ENCODE results near the gene SLC2A4. TPM values are rescaled to one million over a fixed set of nuclear protein-coding genes. Genes with fewer than 3 reads are reported as not detected.
"Not testable (repeated sequence)": the region's sequence is repeated elsewhere in the genome, so short reads cannot be mapped to it uniquely, and the experiment has no call there.

Gene SLC2A4
- total RNA-seq, 1 experiment from 2014 or later = 0.79 TPM

DNA sequence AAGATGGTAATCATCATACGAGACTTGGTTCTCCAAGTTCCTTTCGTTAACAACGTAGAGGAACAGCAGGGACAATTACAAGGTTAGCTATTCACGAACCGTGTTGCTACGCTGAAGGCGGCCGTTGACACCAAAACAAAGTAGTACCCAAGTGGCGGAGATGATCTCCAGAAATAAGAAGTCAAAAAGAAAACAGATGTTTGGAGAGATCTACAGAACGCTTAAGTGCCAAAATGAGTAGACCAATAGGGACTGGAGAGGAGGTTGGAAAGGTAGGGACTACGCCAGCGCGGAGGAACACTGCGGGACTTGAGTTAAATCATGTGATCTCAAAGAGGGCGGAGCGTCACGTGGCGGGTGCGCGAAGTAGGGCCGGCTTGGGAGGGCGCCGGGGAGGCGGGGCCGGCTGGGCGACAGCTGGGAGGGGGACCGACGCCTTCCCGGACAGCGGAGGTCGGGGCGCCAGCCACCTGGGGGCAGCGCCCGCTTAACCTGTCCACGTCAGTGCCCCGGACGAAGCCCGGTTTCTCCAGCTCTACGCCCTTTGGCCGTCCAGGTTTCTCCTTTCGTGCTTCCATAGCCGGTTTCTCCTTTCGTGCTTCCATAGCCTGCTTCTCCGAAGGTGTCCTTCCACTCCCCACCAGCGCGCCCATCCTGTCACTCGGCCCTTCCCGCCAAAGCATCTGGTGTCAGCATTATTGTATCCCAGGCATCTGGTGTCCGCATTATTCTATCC, 38.6 kb upstream of the SLC2A4 start:
- in situ Hi-C loops (cut with HindIII; ENCODE audit: low pct_unique_long_range_greater_than_20kb, low sequenced_read_pairs) = no loop called here
- DNase-seq (ENCODE audit: low read depth, low spot score) = peak; percentile 91

DNA sequence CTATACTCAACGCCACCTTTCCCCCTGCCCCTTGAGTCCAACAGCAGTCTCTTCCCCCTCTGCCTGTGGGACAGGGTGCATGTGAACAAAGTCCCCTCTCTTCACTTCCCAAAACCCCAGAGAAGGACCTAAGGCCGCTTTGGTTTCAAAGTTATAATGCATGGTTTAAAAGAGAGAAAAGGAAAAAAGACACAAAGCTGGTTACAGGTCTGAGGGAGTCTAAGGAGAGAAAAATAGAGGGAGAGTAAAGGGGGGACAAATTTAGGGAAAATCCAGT, 38.1 kb upstream of the SLC2A4 start:
- no peak for DNase-seq (ENCODE audit: low read depth, low spot score)
- in situ Hi-C loops (cut with HindIII; ENCODE audit: low pct_unique_long_range_greater_than_20kb, low sequenced_read_pairs) = no loop called here

DNA sequence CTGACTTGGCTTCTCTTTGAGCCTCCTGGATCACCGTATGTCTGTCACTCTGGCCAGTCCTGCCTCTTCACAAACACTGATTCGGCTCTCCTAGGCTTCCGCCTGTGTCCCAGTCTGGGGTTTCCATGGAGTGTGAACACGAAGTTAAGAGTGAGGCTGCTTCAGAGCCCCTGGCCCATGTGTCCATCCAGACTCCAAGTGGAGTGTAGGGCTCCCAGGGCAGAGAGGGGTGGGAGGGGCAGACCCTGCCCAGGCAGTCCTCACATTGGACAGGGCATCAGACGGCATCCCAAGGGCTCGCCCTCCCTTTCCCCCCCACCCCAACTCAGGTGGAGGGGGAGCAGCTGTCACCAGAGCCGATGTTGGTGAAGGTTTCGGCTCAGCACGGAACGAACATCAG, 37.7 kb upstream of the SLC2A4 start:
- in situ Hi-C loops (cut with HindIII; ENCODE audit: low pct_unique_long_range_greater_than_20kb, low sequenced_read_pairs); DNase-seq (ENCODE audit: low read depth, low spot score): not testable (repeated sequence)

DNA sequence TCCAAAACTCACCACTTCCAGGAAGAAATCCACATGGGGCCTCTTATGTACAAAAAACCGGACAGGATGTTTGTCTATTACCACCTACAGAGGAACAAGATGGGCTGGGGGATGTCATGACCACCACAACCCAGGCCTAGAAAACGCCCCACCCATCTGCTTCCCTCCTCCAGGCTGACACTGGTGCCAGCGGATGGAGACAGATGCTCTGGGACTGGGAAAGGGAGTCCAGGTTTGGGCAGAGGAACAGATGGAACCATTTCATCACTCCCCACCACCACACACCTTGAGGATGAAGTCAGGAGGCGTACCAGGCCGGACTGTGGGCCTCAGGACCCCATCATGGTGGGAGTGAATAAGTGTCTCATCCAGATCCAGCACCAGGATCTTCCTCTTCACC, 34.7 kb upstream of the SLC2A4 start:
- in situ Hi-C loops (cut with HindIII; ENCODE audit: low pct_unique_long_range_greater_than_20kb, low sequenced_read_pairs) = no loop called here
- no peak for DNase-seq (ENCODE audit: low read depth, low spot score)

DNA sequence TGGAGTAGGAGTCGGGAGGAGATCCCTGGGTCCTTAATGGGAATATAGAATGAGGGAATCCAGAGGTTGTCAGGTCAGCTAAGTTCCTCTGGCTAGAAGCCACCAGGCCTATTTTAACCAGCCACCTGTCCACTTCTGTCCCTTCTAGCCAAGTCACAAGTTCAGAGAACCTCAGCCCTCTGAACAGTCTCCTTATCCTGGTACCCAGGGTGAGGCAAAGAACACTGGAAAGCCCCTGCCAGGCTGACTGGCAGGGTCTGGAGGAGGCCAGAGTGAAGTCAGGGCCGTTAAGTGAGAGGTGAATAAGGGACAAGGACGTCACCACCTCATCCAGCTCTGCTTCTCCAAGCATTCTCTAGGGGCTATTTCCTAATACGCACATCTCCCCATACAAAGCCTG, 32.7 kb upstream of the SLC2A4 start:
- in situ Hi-C loops (cut with HindIII; ENCODE audit: low pct_unique_long_range_greater_than_20kb, low sequenced_read_pairs) = no loop called here
- DNase-seq (ENCODE audit: low read depth, low spot score) = no peak

GRCh38 chr17:7249214-7249613, 32.3 kb upstream of the SLC2A4 start:
- in situ Hi-C loops (cut with HindIII; ENCODE audit: low pct_unique_long_range_greater_than_20kb, low sequenced_read_pairs) = no loop called here
- no peak for DNase-seq (ENCODE audit: low read depth, low spot score)

DNA sequence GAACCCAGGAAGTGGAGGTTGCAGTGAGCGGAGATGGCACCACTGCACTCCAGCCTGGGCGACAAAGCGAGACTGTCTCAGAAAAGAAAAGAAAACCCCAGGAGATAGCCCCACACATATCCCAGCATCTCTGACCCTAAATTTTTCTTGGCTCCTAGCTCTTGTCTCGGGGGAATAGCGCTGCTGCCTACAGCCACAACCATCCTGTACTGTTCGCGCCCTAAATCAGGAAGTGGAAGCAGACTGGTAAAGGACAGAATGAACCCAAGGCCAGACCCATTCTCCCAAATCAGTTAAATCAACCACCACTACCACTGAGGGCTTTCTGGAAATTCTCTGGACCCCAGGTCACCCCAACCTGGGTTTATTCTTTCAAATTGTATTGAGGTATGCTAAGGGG, 31.7 kb upstream of the SLC2A4 start:
- in situ Hi-C loops (cut with HindIII; ENCODE audit: low pct_unique_long_range_greater_than_20kb, low sequenced_read_pairs) = no loop called here
- no peak for DNase-seq (ENCODE audit: low read depth, low spot score)

- in situ Hi-C loops (cut with HindIII; ENCODE audit: low pct_unique_long_range_greater_than_20kb, low sequenced_read_pairs) = no loop called here
- no peak for DNase-seq (ENCODE audit: low read depth, low spot score)
Observed at GRCh38 chr17:7250695-7251627, 30.6 kb upstream of the SLC2A4 start.

DNA sequence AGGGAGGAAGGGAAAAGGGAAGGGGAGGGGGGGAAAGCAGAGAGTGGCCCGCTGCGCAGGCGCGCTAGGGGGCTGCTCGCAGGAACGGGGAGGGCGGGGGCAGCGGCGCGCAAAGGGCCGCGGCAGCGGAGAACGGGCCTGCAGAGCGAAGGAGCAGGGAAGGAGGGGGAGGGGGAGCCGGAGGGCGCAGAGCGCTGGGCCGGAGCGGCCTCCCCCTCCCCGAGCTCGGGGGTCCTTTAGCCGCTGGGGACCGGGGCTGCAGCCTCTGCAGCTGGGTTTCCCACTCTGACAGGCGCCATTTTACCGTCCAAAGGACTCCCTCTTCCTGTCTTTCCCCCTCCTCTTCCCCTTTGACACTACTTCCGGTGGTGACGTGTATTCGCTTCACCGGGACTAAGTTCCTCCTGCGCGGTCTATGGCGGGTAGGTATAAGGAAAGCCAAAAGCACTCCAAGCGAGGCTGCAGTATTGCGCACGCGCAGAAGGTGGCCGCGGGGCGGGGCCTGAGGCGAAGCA, 29.8 kb upstream of the SLC2A4 start, which contains the start of gene CTDNEP1:
TSS of gene CTDNEP1 (minus strand) at position 74 of the 515 bp plus-strand sequence. CDS start 438 bp downstream, outside the sequence.
- in situ Hi-C loops (cut with HindIII; ENCODE audit: low pct_unique_long_range_greater_than_20kb, low sequenced_read_pairs) = no loop called here
- DNase-seq (ENCODE audit: low read depth, low spot score) = peak; percentile 100

DNA sequence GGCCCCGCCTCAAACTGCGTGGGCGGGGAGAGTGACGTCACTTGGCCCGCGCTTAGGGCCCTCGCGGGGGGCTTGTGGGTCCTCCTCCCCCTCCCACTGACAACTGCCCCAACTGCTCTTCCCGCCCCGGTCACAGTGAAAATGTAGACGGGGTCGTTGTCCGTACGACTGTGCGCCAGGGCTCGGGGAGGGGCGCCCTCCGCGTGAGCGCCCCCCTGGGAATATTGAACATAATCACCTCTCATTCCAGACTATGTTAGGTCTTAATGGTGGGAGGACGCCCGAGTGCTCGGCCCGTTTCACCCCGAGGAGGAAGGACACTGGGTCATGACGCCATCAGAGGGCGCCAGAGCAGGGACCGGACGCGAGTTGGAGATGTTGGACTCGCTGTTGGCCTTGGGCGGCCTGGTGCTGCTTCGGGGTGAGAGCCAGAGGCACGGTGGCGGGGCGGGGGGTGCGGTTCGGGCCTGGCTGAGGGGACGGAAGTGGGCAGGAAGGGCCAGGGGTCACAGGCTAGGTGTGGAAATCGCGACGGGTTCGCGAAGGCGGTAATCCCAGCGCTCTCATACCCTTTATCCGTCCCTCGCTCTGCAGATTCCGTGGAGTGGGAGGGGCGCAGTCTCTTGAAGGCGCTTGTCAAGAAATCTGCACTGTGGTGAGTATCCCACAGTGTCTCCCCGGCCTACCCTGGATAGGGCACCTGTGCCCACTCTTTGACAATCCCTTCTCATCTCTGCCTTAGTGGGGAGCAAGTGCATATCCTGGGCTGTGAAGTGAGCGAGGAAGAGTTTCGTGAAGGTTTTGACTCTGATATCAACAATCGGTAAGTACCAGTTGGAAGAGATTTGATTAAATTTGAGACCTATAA, 29.1 kb upstream of the SLC2A4 start, which contains the start of gene ELP5:
TSS of gene ELP5 (plus strand) at position 40 of the 868 bp plus-strand sequence. CDS start at position 376, 336 bp downstream.
- DNase-seq (ENCODE audit: low read depth, low spot score) = peak; percentile 94
- in situ Hi-C loops (cut with HindIII; ENCODE audit: low pct_unique_long_range_greater_than_20kb, low sequenced_read_pairs) = no loop called here

- in situ Hi-C loops (cut with HindIII; ENCODE audit: low pct_unique_long_range_greater_than_20kb, low sequenced_read_pairs) = no loop called here
Observed at GRCh38 chr17:7253082-7253481, 28.4 kb upstream of the SLC2A4 start.

GRCh38 chr17:7254511-7254910, 27.0 kb upstream of the SLC2A4 start:
- no peak for DNase-seq (ENCODE audit: low read depth, low spot score)
- in situ Hi-C loops (cut with HindIII; ENCODE audit: low pct_unique_long_range_greater_than_20kb, low sequenced_read_pairs) = no loop called here

More at GRCh38 chr17:7253082-7253481, 28.4 kb upstream of the SLC2A4 start:
- no peak for DNase-seq (ENCODE audit: low read depth, low spot score)

GRCh38 chr17:7256766-7257456, 24.6 kb upstream of the SLC2A4 start:
- in situ Hi-C loops (cut with HindIII; ENCODE audit: low pct_unique_long_range_greater_than_20kb, low sequenced_read_pairs) = no loop called here
- DNase-seq (ENCODE audit: low read depth, low spot score) = no peak

DNA sequence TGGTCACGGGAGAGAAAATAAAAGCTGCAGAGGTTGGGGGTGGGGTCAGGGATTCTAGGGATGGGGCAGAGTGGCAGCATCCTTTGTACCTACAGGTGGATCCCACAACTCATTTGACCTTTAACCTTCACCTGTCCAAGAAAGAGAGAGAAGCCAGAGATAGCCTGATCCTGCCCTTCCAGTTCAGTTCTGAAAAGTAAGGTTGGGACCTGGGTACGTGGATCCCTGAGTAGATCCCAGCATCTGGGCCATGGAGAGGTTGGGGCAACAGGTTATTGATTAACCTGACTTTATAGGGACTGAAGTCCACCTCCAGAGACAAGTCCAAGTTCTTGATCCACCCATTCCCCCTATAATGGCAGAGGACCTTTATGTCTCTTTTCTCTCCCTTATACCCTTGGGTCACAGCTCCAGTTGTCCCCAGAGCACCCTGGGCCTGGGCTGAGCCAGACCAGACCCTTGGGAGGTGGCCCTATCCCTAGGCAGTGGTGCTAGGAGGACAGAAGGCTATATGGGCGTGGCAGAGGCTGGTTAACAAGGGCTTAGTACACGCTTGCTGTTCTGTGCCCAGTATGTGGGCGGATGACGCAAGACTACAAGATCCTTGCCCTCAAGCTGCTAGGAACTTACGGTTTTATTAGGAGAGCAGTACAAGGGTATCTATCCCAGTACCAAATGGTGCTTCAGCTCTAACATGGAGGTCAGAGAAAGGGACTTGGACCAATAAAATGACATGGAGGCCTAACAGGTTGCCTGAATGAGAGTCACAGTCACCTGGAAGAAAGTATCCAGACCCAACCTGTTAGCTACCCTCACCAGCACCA, 22.6 kb upstream of the SLC2A4 start:
- peak; percentile 73 for DNase-seq (ENCODE audit: low read depth, low spot score)
- in situ Hi-C loops (cut with HindIII; ENCODE audit: low pct_unique_long_range_greater_than_20kb, low sequenced_read_pairs) = no loop called here

- in situ Hi-C loops (cut with HindIII; ENCODE audit: low pct_unique_long_range_greater_than_20kb, low sequenced_read_pairs) = no loop called here
- DNase-seq (ENCODE audit: low read depth, low spot score) = no peak
Observed at GRCh38 chr17:7259555-7259889, 22.0 kb upstream of the SLC2A4 start.

GRCh38 chr17:7260151-7260550, 21.4 kb upstream of the SLC2A4 start:
- in situ Hi-C loops (cut with HindIII; ENCODE audit: low pct_unique_long_range_greater_than_20kb, low sequenced_read_pairs) = no loop called here
- no peak for DNase-seq (ENCODE audit: low read depth, low spot score)

Measured in SK-MEL-5 (cell line).